ENCODE measurements around the gene SMIM21. TPM values are rescaled to one million over a fixed set of nuclear protein-coding genes. Genes with fewer than 3 reads are reported as not detected.
A peak's percentile ranks its signal among the peaks of the same experiment; 100 is the strongest.

Gene SMIM21
- total and polyA plus RNA-seq, 2 of the 8 experiments (the other 6 are each of a cell fraction or from before 2014, with no cell fraction given) = not detected

- no peak for TF ChIP-seq SP4 (IDR thresholded peaks at IDR 0.05; ENCODE audit: low read length)
- no peak for TF ChIP-seq CBX5 (IDR thresholded peaks at IDR 0.05; ENCODE audit: low read depth, low read length)
- no peak for TF ChIP-seq CEBPB (IDR thresholded peaks at IDR 0.05; ENCODE audit: low read depth, low read length)
- no peak for TF ChIP-seq FOSL1 (IDR thresholded peaks at IDR 0.05; ENCODE audit: insufficient read depth, low read depth, low read length)
- no peak for TF ChIP-seq CBX8 (IDR thresholded peaks at IDR 0.05; ENCODE audit: borderline replicate concordance, low read depth, low read length)
- no peak for TF ChIP-seq TCF12 (IDR thresholded peaks at IDR 0.05; ENCODE audit: low read depth, low read length)
- no peak for TF ChIP-seq CHD2 (IDR thresholded peaks at IDR 0.05; ENCODE audit: low read length)
- peak; percentile 45; the same call in 1 of the 2 replicates for TF ChIP-seq RBBP5 (IDR thresholded peaks at IDR 0.05; ENCODE audit: borderline replicate concordance, low read depth, low read length)
- TF ChIP-seq TEAD4 (IDR thresholded peaks at IDR 0.05; ENCODE audit: low read depth, low read length) = no peak
- TF ChIP-seq JUND (IDR thresholded peaks at IDR 0.05; ENCODE audit: low read length) = no peak
- no peak for TF ChIP-seq BACH1 (IDR thresholded peaks at IDR 0.05; ENCODE audit: low read length)
- TF ChIP-seq GABPA (IDR thresholded peaks at IDR 0.05; ENCODE audit: borderline replicate concordance, insufficient read depth, low read length) = no peak
- peak; percentile 84 for TF ChIP-seq EZH2 (IDR thresholded peaks at IDR 0.05; ENCODE audit: low read depth, low read length, severe bottlenecking)
- TF ChIP-seq SP2 (IDR thresholded peaks at IDR 0.05; ENCODE audit: low read length) = no peak
- TF ChIP-seq CREB1 (IDR thresholded peaks at IDR 0.05) = no peak
- TF ChIP-seq RAD21 (IDR thresholded peaks at IDR 0.05 in 1 of 2, conservative IDR thresholded peaks at IDR 0.05 in 1 of 2; ENCODE audit: low read depth in 2 of 2, low read length in 2 of 2) = no peak
Observed at GRCh38 chr18:75455249-75456198, 28.0 kb upstream of the SMIM21 start (continued).
